ENCODE results near the gene FNDC3B.

DNA sequence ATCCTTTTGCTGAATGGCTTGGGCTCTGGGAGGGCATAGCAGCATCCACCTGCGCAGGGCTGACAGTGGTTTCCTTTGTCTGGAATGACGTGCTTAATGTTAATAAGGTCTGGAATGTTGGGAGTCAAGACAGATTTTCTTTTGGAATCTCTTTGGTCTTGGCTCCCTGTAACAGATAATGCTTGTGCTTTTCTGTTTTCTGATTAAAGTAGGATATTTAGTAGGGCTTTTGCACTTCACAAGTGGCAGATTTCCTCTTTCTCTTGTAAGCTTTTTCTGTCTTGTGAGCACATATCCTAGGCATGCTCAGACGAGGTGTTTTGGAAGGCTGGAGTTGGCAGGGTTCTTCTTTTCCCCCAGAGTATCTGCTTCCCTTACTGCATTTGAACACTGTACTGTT lies 219.2 kb downstream of the FNDC3B start:
- TF ChIP-seq, protein P1, sequence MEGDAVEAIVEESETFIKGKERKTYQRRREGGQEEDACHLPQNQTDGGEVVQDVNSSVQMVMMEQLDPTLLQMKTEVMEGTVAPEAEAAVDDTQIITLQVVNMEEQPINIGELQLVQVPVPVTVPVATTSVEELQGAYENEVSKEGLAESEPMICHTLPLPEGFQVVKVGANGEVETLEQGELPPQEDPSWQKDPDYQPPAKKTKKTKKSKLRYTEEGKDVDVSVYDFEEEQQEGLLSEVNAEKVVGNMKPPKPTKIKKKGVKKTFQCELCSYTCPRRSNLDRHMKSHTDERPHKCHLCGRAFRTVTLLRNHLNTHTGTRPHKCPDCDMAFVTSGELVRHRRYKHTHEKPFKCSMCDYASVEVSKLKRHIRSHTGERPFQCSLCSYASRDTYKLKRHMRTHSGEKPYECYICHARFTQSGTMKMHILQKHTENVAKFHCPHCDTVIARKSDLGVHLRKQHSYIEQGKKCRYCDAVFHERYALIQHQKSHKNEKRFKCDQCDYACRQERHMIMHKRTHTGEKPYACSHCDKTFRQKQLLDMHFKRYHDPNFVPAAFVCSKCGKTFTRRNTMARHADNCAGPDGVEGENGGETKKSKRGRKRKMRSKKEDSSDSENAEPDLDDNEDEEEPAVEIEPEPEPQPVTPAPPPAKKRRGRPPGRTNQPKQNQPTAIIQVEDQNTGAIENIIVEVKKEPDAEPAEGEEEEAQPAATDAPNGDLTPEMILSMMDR (IDR thresholded peaks at IDR 0.05 in 8 of 11, conservative IDR thresholded peaks at IDR 0.05 in 3 of 11), result no peak
- TF ChIP-seq POLR2A (IDR thresholded peaks at IDR 0.05), result no peak
